Nephron (organoid): ENCODE measurements around the gene UST.
A peak's percentile ranks its signal among the peaks of the same experiment; 100 is the strongest.
"Not testable (repeated sequence)": the region's sequence is repeated elsewhere in the genome, so short reads cannot be mapped to it uniquely, and the experiment has no call there.

ENCODE experiments used
- H3K27ac Mint-ChIP-seq, 3 experiments: 2 replicates each; pipeline ENCODE4 v1.8.0; 2020; ENCODE audit warnings: mixed read lengths in 3 of 3, mild to moderate bottlenecking in 2 of 3, moderate library complexity in 1 of 3
- H3K27me3 Mint-ChIP-seq: 2 replicates; pipeline ENCODE4 v1.8.0; 2021; ENCODE audit warnings: low read depth, mild to moderate bottlenecking, moderate library complexity, mixed read lengths
- H3K36me3 Mint-ChIP-seq: 2 replicates; pipeline ENCODE4 v1.8.0; 2020; ENCODE audit warnings: low read depth, mixed read lengths
- H3K4me1 Mint-ChIP-seq: 2 replicates; pipeline ENCODE4 v1.8.0; 2020; ENCODE audit warnings: mixed read lengths
- H3K4me3 Mint-ChIP-seq, 3 experiments: 2 replicates each; pipeline ENCODE4 v1.8.0; 2020; ENCODE audit warnings: mild to moderate bottlenecking in 3 of 3, mixed read lengths in 3 of 3, moderate library complexity in 2 of 3
- H3K9me3 Mint-ChIP-seq: 2 replicates; pipeline ENCODE4 v1.8.0; 2020; ENCODE audit warnings: mixed read lengths
- CTCF ChIP-seq, 3 experiments: fragments of 200-600 bp; sonication (generic); IDR thresholded peaks; one replicate each; pipeline ENCODE4 v1.5.0; 2021; ENCODE audit warnings: antibody characterized with exemption in 3 of 3; ENCODE audit not compliant: unreplicated experiment in 3 of 3

UST gene

GRCh38 chr6:149035766-149036165 is 288.9 kb downstream of the UST start:
- peaks cover 8% of the 10 kb centered on the region for H3K36me3 Mint-ChIP-seq
- H3K9me3 Mint-ChIP-seq, result no peaks in the 10 kb centered on the region
- no peaks in the 10 kb centered on the region for H3K27me3 Mint-ChIP-seq
- TF ChIP-seq CTCF (IDR thresholded peaks at IDR 0.05; ENCODE audit: unreplicated experiment in 3 of 3), result no peak
- H3K27ac Mint-ChIP-seq, result peak overlapping the region in 2 of 3 experiments; percentile 58 to 95
- no peak overlapping the region for H3K4me3 Mint-ChIP-seq
- H3K4me1 Mint-ChIP-seq, result peaks cover 69% of the 10 kb centered on the region

- Mint-ChIP-seq H3K27ac (peak overlapping the region; percentile 95 to 98 (median 98)), H3K27me3 (no peaks in the 10 kb centered on the region), H3K4me1 (peaks cover 62% of the 10 kb centered on the region), H3K9me3 (no peaks in the 10 kb centered on the region), H3K36me3 (peaks cover 10% of the 10 kb centered on the region), H3K4me3 (peak overlapping the region; percentile 70 to 73 (median 70))
- TF ChIP-seq CTCF (IDR thresholded peaks at IDR 0.05; ENCODE audit: unreplicated experiment in 3 of 3), result no peak
Observed at GRCh38 chr6:149037051-149037671, 290.3 kb downstream of the UST start.

GRCh38 chr6:149039025-149039424 is 292.2 kb downstream of the UST start:
- H3K27me3 Mint-ChIP-seq, H3K9me3 Mint-ChIP-seq, H3K36me3 Mint-ChIP-seq, H3K4me3 Mint-ChIP-seq: not testable (repeated sequence)
- Mint-ChIP-seq H3K27ac (peak overlapping the region in 1 of 3 experiments; percentile 12), H3K4me1 (peaks cover 43% of the 10 kb centered on the region)

- no peak overlapping the region for H3K4me3 Mint-ChIP-seq
- peaks cover 10% of the 10 kb centered on the region for H3K36me3 Mint-ChIP-seq
- no peaks in the 10 kb centered on the region for H3K9me3 Mint-ChIP-seq
- no peaks in the 10 kb centered on the region for H3K27me3 Mint-ChIP-seq
- H3K27ac Mint-ChIP-seq, result no peak overlapping the region
- no peak for TF ChIP-seq CTCF (IDR thresholded peaks at IDR 0.05; ENCODE audit: unreplicated experiment in 3 of 3)
- H3K4me1 Mint-ChIP-seq, result peaks cover 32% of the 10 kb centered on the region
Observed at GRCh38 chr6:149041953-149042352, 295.1 kb downstream of the UST start.

GRCh38 chr6:149043476-149044130 is 296.8 kb downstream of the UST start:
- peak overlapping the region in 1 of 3 experiments; percentile 79 for H3K27ac Mint-ChIP-seq
- peaks cover 10% of the 10 kb centered on the region for H3K36me3 Mint-ChIP-seq

GRCh38 chr6:149044528-149044927 is 297.7 kb downstream of the UST start:
- H3K27ac Mint-ChIP-seq, result peak overlapping the region; percentile 29 to 80 (median 79)
- H3K27me3 Mint-ChIP-seq, result no peaks in the 10 kb centered on the region
- TF ChIP-seq CTCF (IDR thresholded peaks at IDR 0.05; ENCODE audit: unreplicated experiment in 3 of 3), result no peak
- H3K36me3 Mint-ChIP-seq, result peaks cover 10% of the 10 kb centered on the region
- no peaks in the 10 kb centered on the region for H3K9me3 Mint-ChIP-seq
- H3K4me3 Mint-ChIP-seq, result no peak overlapping the region
- peaks cover 29% of the 10 kb centered on the region for H3K4me1 Mint-ChIP-seq

More at GRCh38 chr6:149043476-149044130, 296.8 kb downstream of the UST start:
- Mint-ChIP-seq H3K9me3 (no peaks in the 10 kb centered on the region), H3K27me3 (no peaks in the 10 kb centered on the region), H3K4me3 (no peak overlapping the region), H3K4me1 (peaks cover 29% of the 10 kb centered on the region)
- peak in 2 of 3 experiments; percentile 24 to 25 for TF ChIP-seq CTCF (IDR thresholded peaks at IDR 0.05; ENCODE audit: unreplicated experiment in 3 of 3)
